GM12874 (cell line): ENCODE measurements around the gene P3H2.

ENCODE experiments used
- CTCF ChIP-seq: IDR thresholded peaks from 2 replicates; pipeline ENCODE4 v1.5.1; 2011; ENCODE audit warnings: low read depth, mild to moderate bottlenecking, control low read depth, low read length, moderate library complexity; ENCODE audit not compliant: insufficient read depth

The P3H2 gene

GRCh38 chr3:189927975-189928895 is 192.5 kb downstream of the P3H2 start:
- TF ChIP-seq CTCF = no peak

DNA sequence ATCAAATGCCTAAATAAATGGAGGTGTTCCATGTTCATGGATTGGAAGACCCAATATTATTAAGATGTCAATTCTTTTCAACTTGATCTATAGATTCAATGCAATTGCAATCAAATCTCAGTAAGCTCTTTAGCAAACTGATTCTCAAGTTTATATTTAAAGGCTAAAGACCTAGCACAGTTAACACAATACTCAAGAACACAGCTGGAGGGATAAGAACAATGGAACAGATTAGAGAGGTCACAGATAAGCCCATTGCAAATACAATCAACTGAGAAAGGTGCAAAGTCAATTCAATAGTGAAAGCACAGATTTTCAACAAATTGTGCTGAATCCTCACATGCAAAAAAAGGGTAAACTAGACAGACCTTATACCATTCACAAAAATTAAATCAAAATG is 198.9 kb downstream of the P3H2 start:
- TF ChIP-seq CTCF = no peak

DNA sequence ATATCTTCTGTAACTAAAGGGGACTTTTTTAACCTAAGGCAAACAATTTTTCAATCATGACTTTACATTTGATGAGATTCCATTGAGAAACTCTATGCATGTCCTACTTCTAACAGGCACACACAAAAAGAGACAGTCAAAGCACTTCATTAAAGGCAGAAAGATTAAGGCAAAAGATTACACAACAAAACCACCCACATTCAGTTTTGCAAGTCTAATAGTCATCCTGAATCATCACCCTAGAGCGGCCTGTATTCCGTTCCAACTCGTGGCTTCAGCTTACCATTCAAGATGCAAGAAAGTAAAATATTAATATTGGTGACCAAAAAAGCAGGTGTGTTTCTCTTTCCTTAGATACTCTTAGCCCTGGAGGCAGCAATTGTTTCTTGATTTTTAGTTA is 205.9 kb downstream of the P3H2 start:
- no peak for TF ChIP-seq CTCF

GRCh38 chr3:189911001-189911400 is 209.7 kb downstream of the P3H2 start:
- no peak for TF ChIP-seq CTCF

GRCh38 chr3:189909573-189909972 is 211.1 kb downstream of the P3H2 start:
- TF ChIP-seq CTCF = no peak

GRCh38 chr3:189909139-189909538 is 211.6 kb downstream of the P3H2 start:
- no peak for TF ChIP-seq CTCF

GRCh38 chr3:189908646-189909045 is 212.1 kb downstream of the P3H2 start:
- TF ChIP-seq CTCF = no peak
